NOMO-1 treated with dmso at 0.1 percent for 144 hours (cell line): ENCODE measurements around the gene PDE4D.
"Not testable (repeated sequence)": the region's sequence is repeated elsewhere in the genome, so short reads cannot be mapped to it uniquely, and the experiment has no call there.

ENCODE experiments used
- DNase-seq: peaks from one replicate; lab custom pipeline; 2025; ENCODE audit not compliant: unreplicated experiment; lab: John Stamatoyannopoulos, UW

The PDE4D gene

DNA sequence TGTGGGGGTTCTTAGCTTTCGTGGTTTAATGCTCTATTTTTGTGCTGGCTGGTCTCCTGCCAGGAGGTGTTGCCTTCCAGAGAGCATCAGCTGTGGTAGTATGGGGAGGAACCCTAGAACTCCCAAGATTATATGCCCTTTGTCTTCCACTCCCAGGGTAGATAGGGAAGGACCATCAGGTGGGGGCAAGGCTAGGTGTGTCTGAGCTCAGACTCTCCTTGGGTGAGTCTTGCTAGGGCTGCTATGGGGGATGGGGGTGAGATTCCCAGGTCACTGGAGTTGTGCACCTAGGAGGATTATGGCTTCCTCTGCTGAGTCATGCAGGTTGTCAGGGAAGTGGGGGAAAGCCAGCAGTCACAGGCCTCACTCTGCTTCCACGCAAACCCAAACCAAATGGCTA is 584.8 kb downstream of the PDE4D start:
- DNase-seq, result not testable (repeated sequence)

DNA sequence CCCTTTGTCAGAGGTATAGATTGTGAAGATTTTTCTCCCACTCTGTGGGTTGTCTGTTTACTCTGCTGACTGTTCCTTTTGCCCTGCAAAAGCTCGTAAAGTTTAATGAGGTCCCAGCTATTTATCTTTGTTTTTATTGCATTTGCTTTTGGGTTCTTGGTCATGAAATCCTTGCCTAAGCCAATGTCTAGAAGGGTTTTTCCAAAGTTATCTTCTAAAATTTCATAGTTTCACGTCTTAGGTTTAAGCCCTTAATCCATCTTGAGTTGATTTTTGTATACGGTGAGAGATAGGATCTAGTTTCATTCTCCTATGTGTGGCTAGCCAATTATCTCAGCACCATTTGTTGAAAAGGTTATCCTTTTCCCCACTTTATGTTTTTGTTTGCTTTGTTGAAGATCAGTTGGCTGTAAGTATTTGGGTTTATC is 590.2 kb downstream of the PDE4D start:
- not testable (repeated sequence) for DNase-seq

DNA sequence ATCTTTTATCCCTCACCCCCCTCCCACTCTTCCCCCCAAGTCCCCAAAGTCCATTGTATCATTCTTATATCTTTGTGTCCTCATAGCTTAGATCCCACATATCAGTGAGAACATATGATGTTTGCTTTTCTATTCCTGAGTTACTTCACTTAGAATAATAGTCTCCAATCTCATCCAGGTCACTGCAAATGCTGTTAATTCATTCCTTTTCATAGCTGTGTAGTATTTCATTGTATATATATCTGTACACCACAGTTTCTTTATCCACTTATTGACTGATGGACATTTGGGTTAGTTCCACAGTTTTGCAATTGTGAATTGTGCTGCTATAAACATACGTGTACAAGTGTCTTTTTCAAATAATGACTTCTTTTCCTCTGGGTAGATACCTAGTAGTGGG is 591.0 kb downstream of the PDE4D start:
- not testable (repeated sequence) for DNase-seq

DNA sequence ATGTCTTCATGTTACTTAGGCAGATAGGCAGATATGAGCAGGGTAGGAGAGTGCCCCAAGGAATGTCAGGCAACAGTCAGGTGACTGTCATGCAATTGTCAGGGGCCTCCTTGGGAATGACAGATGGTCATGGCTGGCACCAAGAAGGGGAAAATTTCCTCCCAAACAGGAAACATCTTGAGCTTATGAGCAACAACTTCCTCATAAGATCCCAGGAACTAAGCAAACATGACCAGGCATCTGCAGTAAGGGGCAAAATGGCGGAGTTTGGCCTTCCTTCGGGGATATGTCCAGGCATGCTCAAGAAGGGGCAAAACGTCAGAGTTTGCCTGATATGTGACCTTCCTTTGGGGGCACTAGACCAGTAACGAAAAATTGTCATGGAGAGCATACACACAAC is 591.8 kb downstream of the PDE4D start:
- no peak for DNase-seq

DNA sequence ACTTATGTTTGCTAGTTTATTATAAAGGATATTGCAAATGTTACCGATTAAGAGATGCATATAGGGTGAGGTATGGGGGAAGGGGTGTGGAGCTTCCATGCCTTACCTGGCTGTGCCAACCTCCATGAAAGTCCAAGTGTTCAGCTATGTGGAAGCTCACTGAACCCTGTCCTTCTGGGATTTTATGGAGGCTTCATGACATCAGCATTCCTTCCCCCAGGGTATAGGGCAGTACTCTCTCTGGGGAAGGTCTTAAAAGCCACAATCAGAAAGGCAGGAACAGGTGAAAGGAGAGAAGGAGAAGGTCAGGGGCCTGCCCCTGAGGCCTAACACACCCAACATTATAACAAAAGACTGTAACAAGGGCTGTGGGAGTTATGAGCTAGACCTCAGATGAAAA is 592.6 kb downstream of the PDE4D start:
- no peak for DNase-seq

DNA sequence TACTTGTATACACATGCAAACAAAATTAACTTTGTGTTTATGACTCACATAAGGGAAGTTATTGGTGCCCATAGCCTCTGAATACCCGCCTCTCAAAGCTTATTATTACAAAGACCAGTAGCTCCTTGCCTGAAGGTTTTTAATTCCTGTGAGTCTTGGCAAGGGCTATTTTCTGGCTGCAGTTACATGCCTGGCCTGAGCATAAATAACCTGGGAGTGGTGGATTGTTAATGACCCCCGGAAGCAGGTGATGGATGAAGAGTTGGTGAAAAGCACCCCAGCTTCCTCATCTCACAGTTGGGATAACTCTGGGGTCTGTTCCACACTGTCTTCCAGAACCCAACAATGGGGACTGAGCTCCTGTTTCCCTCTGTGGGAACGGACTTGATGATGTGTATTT is 594.5 kb downstream of the PDE4D start:
- DNase-seq, result no peak

DNA sequence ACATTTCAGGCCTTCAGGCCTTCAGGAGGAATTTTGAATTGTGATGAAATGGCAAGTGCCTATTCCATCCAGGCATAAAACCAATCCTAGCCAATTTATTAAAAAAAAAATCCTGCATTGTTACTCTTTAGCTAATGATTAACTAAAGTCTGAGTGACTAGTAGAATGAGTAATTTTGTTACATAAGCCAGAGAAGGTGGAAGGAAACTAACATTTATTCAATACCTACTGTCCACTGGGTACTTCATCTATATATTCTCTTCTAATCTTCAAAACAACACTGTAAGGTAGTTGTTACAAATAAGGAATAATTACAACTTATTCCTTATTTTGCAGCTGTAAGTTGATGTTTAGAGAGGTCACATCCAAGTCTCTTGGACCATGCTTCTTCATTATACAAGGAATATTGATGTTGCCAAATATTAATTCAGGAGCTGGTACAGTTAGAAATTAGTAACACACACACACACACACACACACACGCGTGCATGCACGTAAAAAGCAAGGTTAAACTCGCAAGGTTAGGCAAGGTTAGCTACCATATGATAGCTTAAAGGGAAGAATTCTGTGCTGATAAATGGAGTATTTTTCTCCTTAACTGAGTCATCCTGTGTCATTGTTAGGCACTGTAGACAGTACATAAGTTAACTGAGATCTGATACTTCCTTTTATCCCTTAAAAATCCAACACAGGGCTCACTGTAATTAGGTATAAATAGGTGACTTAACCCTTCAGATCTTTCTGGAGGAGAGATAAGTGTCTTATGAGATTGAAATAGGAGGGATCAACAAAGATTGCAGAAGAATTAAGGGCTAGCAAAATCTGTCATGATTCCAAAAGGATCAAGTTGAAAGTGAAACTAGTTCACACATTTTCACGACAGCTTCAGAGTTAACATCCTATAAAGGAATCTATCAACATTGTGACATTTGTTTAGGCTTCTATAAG is 596.9 kb downstream of the PDE4D start:
- no peak for DNase-seq

DNA sequence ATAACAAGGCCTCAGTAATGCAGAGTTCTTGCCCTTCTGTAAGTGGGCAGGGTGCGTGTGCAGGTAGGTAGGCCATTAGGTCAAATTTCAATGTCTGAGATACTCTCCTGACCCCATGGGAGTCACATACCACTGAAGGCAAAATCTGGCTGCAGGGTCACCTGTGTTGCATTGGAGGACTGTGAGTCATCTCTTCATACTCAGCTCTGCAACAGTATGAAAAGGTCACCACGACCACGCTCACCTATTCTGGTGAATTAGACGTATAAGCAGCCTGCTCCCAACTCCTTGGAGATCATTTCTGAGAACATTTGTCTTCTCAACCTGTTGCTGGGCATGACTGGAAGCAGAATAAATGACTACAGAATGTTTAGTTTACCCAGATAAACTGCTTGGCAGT is 599.8 kb downstream of the PDE4D start:
- no peak for DNase-seq

DNA sequence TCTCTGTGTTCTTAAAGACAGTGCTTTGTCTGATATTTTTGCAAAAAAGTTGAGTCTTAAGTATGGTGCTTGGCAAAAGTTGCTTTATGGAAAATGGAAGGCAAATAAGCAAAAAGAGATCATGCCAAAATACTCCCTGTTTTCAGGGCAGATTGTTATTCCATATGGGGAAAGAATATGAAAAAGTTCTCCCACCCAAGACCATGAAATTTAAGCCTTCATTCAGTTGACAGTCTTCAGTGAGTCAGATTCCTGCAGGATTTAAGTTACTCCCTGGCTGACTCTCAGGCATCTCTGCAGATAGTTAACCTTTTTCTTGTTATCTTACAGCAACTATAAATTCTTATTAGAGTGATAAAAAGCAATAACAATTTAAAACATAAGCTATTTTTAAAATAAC is 601.6 kb downstream of the PDE4D start:
- no peak for DNase-seq

DNA sequence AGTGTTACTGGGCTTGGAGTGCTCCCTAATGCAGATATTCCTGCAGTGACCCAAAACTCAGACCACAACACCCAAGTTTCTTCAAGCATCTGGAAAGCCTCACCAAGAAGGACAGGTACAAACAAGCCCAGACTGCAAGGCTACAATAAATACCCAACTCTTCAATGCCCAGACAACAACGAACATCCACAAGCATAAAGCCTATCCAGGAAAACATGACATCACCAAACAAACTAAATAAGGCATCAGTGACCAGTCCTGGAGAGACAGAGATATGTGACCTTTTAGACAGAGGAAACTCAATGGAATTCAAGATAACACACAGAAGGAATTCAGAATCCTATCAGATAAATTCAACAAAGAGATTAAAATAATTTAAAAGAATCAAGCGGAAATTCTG is 605.6 kb downstream of the PDE4D start:
- DNase-seq, result no peak

DNA sequence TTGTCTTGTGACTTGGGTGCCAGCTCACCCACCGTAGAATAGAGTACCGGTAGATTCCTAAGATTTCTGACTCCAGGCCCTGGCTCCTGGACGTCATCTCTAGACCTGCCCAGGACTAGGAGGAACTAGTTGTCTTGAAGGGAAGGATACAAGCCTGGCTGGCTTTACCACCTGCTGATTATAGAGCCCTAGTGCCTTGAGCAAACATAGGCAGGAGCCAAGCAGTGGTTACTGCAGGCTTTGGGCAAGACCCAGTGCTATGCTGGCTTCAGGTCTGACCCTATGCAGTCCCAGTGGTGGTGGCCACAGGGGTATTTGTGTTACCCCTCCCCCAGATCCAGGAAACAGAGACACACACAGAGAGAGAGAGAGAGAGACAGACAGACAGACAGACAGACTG is 606.2 kb downstream of the PDE4D start:
- DNase-seq, result no peak

DNA sequence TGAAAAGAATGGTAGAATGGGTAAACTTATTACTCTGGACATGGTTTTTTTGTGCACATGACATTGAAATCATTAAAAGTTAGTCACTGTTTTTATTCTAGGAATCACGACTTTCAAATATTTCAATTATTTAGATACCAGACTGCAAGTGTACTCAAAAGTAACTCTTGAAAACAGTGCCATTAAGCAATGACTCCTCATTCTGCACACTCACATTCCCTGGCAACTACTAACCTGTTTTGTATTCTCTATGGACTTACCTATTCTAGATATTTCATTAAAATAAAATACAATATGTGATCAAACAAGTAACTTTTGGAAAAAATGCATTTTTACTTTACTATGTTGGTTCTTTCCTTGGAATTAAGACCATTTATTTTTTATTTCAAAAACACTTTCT is 607.0 kb downstream of the PDE4D start:
- no peak for DNase-seq

DNA sequence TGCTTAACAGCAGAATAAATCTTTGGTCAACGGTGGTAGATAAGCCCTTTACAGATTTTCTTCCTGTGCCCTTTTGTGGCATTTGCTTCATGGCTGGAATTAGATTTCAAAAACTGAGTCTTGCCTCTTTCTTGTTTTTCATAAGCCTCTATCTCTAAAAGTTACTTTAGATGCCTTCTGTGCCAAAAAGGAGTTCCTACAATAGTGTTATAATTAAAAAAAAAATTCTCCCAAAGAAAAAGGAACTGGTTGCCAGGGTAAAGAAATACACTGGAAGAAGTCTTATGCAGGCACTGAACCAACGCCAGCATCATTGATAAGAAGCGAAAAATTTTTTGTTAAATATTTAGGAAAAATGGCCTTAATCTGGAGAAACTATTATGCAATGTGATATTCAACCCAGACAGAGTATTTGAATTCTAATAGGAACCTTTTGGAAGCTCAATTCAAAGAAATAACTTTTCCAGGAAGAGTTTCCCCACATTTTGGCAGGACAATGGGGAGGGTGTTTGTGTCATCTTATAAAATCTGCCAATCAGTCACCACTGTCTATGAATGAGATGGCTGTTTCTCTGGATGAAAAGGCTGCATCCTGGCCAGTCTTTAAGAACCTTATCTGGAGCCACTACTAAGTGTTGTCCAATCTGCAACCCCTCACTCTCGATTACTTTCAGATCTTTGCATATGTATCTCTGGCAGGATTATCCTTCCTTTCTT is 608.1 kb downstream of the PDE4D start:
- DNase-seq, result no peak

DNA sequence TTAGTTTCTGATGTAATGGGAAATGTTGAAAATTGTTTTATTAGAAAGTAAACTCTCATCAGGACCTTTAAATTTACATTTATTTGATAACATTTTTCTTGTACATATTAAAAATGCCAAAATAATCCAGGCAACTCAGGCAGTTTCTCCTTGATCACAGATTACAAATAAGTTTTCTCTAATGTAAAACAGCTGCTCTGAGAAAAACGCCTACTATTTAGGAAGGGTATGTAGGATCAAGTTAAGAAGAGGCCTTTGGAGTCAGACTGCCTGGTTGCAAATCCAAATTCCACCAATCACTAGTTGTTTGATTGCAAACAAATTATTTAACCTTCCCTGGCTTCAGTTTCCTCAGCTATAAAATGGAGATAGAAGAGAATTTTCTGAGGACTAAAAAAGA is 610.8 kb downstream of the PDE4D start:
- DNase-seq, result no peak

DNA sequence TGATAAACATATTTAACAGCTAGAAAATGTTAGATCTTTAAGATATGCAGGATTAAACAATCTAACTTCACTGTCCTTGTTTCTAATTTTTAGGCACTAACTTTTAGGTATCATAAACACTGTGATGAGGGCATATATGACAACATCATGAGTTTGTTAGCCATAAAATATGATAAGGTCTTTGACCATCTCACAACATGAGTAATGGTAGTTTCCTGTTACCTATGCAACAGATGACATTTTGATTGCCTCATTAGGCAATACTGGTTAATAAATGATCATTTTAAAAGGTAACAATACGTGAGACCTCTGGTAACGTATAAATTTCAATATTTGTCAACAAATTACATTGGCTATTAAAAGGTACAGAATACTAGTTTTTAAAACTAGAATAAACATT is 613.5 kb downstream of the PDE4D start:
- no peak for DNase-seq

DNA sequence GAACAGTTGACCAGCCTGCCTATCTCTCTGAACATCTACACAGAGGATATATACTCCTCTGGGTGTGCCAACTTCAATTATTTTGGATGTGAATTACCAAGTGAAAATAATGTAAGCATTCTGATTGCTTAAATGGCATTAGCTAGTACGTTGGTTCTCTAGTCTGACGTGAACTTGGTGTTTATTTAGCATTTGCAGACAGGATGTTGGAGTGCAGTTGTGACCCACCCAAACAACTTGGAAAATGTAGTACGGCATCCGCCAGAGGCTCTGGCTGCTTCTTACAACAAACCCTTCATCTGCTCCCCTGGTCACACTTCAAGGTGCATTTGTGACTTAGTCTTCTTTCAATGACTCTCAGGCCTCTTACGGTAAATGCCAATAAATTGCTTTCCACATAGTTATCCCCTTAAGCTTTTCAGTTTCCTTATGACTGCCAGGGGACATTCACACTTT is 616.6 kb downstream of the PDE4D start:
- DNase-seq, result no peak

DNA sequence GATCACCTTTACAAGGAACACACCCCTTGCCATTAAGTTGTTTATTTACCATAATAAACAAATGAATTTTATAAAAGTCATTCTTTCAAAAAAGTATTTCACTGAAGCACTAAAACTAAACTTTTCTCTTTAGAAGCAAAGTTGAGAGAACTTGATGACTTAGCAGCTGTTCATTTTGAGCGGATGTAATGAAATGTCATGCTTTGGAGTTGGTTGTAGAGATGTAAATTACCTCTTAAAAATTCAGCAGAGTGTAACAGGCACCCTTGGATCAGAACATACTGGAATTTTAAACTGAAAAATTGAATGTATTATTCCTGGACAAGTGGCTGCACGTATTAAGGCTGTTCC is 617.2 kb downstream of the PDE4D start:
- no peak for DNase-seq

DNA sequence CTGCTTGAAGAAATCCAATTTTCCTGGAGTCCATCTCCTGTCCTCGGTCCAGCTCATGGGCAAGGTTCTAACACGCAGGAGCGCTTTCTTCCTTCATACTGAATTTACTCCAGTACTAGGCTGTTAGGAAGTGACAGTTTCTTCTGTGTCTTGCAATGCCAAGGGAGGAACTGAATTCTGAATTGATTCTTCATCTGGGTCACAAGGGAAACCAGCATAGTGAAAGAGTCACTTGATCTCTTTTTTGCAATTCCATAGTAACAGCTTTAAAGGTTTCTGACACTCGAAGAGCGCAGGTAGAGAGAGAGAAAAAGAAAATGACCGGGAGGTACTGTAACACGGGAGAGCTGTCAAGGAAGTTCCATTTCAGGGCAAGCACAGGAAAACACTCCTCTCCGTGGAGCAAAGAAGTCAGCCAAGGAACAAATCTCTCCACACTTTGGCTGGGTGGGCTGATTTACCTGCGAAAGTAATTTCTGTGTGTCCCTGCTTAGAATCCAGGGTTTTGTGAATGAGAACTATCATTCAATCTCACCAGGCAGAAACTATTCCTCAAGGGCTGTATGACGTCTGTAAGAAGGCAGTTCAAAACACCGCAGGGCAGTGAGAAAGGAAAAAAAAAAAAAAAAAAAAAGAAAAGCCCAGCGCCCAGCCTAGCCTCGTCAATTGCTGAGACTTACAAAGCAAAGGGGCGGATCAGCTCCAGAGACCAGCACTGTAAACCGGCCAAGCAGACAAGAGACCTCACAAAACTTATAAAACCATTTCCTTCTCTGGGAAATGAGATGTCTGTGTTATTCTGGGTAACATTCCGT is 617.8 kb downstream of the PDE4D start:
- no peak for DNase-seq

DNA sequence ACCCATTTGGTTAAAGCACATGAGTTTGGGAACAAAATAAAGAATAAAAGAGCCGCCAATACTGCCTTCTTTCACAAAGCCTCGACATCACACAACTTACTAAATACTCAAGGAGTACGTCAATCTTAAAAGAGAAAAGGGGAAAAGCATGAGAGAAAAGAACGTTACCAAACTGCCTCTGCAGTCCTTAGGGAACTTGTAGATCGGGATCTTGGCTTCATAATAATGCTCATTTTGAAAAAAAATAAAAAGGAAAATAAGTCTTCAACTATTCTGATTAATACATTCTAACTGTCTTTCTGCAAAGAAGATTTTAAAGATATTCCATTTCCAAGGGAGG is 618.4 kb downstream of the PDE4D start:
- DNase-seq, result no peak

DNA sequence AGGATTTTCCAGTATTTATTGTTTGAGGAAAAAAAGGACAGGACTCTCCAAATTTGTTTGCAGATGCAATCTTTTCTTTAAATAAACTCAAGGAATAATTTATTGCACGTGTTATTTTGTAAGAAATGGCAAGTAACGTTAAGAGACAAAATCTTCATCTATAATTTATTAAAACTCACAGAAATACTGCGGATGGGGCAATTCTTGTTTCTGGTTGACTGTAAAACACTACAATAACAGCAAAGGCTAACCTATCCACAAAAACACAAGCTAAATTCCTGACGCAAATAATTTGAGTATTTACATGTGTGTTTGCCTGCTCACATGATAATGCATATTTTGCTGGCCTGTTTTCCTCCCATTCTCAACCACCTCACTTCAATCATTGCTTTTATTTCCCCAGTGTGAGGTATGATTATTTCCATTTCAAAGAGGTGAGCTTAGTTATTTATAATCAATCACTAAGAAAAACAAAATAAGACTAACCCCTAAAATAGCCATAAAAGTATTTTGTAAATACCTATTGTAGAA is 619.4 kb downstream of the PDE4D start:
- DNase-seq, result no peak

DNA sequence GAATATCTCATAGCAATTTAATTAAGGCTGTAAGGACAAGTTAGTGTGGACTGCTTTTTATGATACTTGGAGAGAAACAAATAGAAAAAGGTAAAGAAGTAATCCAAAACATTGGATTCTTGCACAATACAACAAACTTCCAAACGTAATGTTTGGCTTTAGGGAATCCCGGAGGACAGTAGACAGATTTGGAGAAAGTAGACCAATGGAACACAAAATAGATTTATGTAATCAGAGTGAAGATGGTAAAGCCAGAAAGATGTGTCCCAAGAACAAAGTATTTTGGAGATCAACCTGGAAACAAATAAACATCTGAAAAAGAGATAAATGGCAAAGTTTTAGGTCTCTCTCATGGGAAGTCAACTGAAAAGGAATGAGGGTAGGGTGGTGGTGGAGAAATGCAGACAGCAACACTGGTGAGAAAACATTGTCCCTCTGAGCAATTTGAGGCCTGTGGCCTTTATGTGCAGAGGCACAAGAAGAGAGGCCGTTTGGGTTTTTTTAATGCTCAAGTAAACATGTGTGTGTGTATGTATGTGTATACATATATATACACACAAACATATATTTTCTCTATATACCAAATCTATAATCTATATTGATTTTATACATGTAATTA is 620.6 kb downstream of the PDE4D start:
- DNase-seq, result no peak
